ENCODE measurements around the gene RNF187.

- TF ChIP-seq EZH2phosphoT487 (IDR thresholded peaks at IDR 0.05; ENCODE audit: insufficient read depth, low read depth) (no peak), EZH2 (IDR thresholded peaks at IDR 0.05; ENCODE audit: insufficient read depth, poor library complexity, severe bottlenecking) (no peak)
Observed at GRCh38 chr1:228544921-228545591, 57.9 kb downstream of the RNF187 start.
